Activated CD8-positive, alpha-beta memory T cell treated with anti-CD3 and anti-CD28 coated beads for 48 hours (primary cell): ENCODE data around the gene PMCH.
"Not testable (repeated sequence)": the region's sequence is repeated elsewhere in the genome, so short reads cannot be mapped to it uniquely, and the experiment has no call there.

ENCODE experiments used
- DNase-seq, 3 experiments: peaks; one replicate each; pipeline ENCODE4 v3.0.0-alpha.2; 2020; ENCODE audit warnings: low read depth in 2 of 3, low spot score in 2 of 3

The PMCH gene

GRCh38 chr12:102147062-102147587 is 50.5 kb downstream of the PMCH start:
- not testable (repeated sequence) for DNase-seq
